CD4-positive, alpha-beta T cell treated with Interleukin-4 for 1 hour (primary cell): ENCODE data around the gene C2orf78.
"Not testable (repeated sequence)": the region's sequence is repeated elsewhere in the genome, so short reads cannot be mapped to it uniquely, and the experiment has no call there.

ENCODE experiments used
- DNase-seq, 2 donors: peaks; one replicate each; pipeline ENCODE4 v3.0.0-alpha.2; 2020 to 2022

The C2orf78 gene

GRCh38 chr2:73783883-73784282 is at the start of gene C2orf78:
Gene C2orf78 (plus strand): TSS chr2:73784183. CDS start chr2:73784310, 127 bp downstream.
- not testable (repeated sequence) for DNase-seq

GRCh38 chr2:73736378-73736777 is 47.6 kb upstream of the C2orf78 start:
- no peak for DNase-seq

GRCh38 chr2:73736855-73737779 is 46.9 kb upstream of the C2orf78 start, which contains the start of gene TPRKB:
Gene TPRKB (minus strand): TSS chr2:73737345. CDS start chr2:73734569, 2,776 bp downstream.
- peak; percentile 96 to 97 for DNase-seq

GRCh38 chr2:73739101-73739500 is 44.9 kb upstream of the C2orf78 start:
- DNase-seq: no peak

- DNase-seq: no peak
These were observed 43.2 kb upstream of the C2orf78 start for GRCh38 chr2:73740767-73741166.

- no peak for DNase-seq
These were observed 37.7 kb upstream of the C2orf78 start for GRCh38 chr2:73746015-73746876.

- DNase-seq: no peak
These were observed 37.1 kb upstream of the C2orf78 start for GRCh38 chr2:73746877-73747208.

GRCh38 chr2:73749314-73749713 is 34.7 kb upstream of the C2orf78 start:
- DNase-seq: no peak

GRCh38 chr2:73754332-73754731 is 29.7 kb upstream of the C2orf78 start:
- DNase-seq: not testable (repeated sequence)

GRCh38 chr2:73759285-73759764 is 24.7 kb upstream of the C2orf78 start:
- no peak for DNase-seq

GRCh38 chr2:73759904-73760303 is 24.1 kb upstream of the C2orf78 start:
- no peak for DNase-seq

- DNase-seq: no peak
These were observed 21.4 kb upstream of the C2orf78 start for GRCh38 chr2:73762571-73762970.

GRCh38 chr2:73764945-73765344 is 19.0 kb upstream of the C2orf78 start:
- no peak for DNase-seq

GRCh38 chr2:73766349-73766748 is 17.6 kb upstream of the C2orf78 start:
- DNase-seq: no peak

GRCh38 chr2:73766994-73767393 is 17.0 kb upstream of the C2orf78 start:
- no peak for DNase-seq

GRCh38 chr2:73770725-73771124 is 13.3 kb upstream of the C2orf78 start:
- DNase-seq: no peak

- DNase-seq: no peak
These were observed 11.2 kb upstream of the C2orf78 start for GRCh38 chr2:73772819-73773218.

- no peak for DNase-seq
These were observed 7.6 kb upstream of the C2orf78 start for GRCh38 chr2:73776381-73776780.

- DNase-seq: no peak
These were observed 7.0 kb upstream of the C2orf78 start for GRCh38 chr2:73776869-73777519.

- DNase-seq: not testable (repeated sequence)
These were observed 5.0 kb upstream of the C2orf78 start for GRCh38 chr2:73778867-73779466.

- peak; percentile 97 for DNase-seq
These were observed 4.3 kb upstream of the C2orf78 start, which contains the start of gene DUSP11 for GRCh38 chr2:73779467-73780236. Gene DUSP11 (minus strand): TSS chr2:73780103. CDS start chr2:73779974, 129 bp downstream.

- DNase-seq: no peak
These were observed 3.8 kb upstream of the C2orf78 start for GRCh38 chr2:73780237-73780582.
